Stimulated activated CD4-positive, alpha-beta T cell treated with anti-CD3 and anti-CD28 coated beads, Interleukin-12 subunit alpha, Interleukin-12 subunit beta, amount 100 ng/mL, for 24 hours (primary cell): ENCODE results near the gene CXXC4.

Experiments
- DNase-seq, 2 experiments: peaks; one replicate each; pipeline ENCODE4 v3.0.0-alpha.2; 2020; ENCODE audit warnings: low read depth in 2 of 2

Gene CXXC4

GRCh38 chr4:104489731-104490095, 5.0 kb downstream of the CXXC4 start:
- no peak for DNase-seq

GRCh38 chr4:104488151-104488550, 6.5 kb downstream of the CXXC4 start:
- no peak for DNase-seq

- DNase-seq: no peak
Observed at GRCh38 chr4:104486716-104487504, 7.8 kb downstream of the CXXC4 start.

- DNase-seq: no peak
Observed at GRCh38 chr4:104475652-104476051, 19.0 kb downstream of the CXXC4 start.

GRCh38 chr4:104472766-104473165, 21.9 kb downstream of the CXXC4 start:
- no peak for DNase-seq

GRCh38 chr4:104470770-104471169, 23.9 kb downstream of the CXXC4 start:
- no peak for DNase-seq

- no peak for DNase-seq
Observed at GRCh38 chr4:104469794-104470193, 24.9 kb downstream of the CXXC4 start.

GRCh38 chr4:104465619-104466018, 29.1 kb downstream of the CXXC4 start:
- DNase-seq: no peak

- DNase-seq: no peak
Observed at GRCh38 chr4:104465201-104465600, 29.5 kb downstream of the CXXC4 start.

- DNase-seq: no peak
Observed at GRCh38 chr4:104462641-104463040, 32.1 kb downstream of the CXXC4 start.

GRCh38 chr4:104457308-104457981, 37.2 kb downstream of the CXXC4 start:
- DNase-seq: no peak

- DNase-seq: no peak
Observed at GRCh38 chr4:104451573-104451972, 43.1 kb downstream of the CXXC4 start.

GRCh38 chr4:104449537-104449936, 45.2 kb downstream of the CXXC4 start:
- DNase-seq: no peak

GRCh38 chr4:104447294-104447693, 47.4 kb downstream of the CXXC4 start:
- DNase-seq: no peak

- no peak for DNase-seq
Observed at GRCh38 chr4:104446431-104447278, 48.0 kb downstream of the CXXC4 start.

GRCh38 chr4:104444685-104445084, 50.0 kb downstream of the CXXC4 start:
- DNase-seq: no peak

GRCh38 chr4:104436542-104436941, 58.2 kb downstream of the CXXC4 start:
- DNase-seq: no peak

GRCh38 chr4:104429150-104429741, 65.4 kb downstream of the CXXC4 start:
- no peak for DNase-seq

GRCh38 chr4:104425948-104426347, 68.7 kb downstream of the CXXC4 start:
- DNase-seq: no peak

GRCh38 chr4:104424989-104425388, 69.7 kb downstream of the CXXC4 start:
- DNase-seq: no peak

- DNase-seq: no peak
Observed at GRCh38 chr4:104424475-104424941, 70.2 kb downstream of the CXXC4 start.

GRCh38 chr4:104421566-104421965, 73.1 kb downstream of the CXXC4 start:
- no peak for DNase-seq
